Tibial nerve (tissue), 3 donors: ENCODE data around the gene SPATA9.

ENCODE experiments used
- POLR2A ChIP-seq, 2 donors: fragments of 450-650 bp; IDR thresholded peaks; one replicate each; pipeline ENCODE4 v1.6.1; 2017; ENCODE audit warnings: antibody characterized with exemption in 2 of 2, mild to moderate bottlenecking in 2 of 2, moderate library complexity in 2 of 2
- TF ChIP-seq, protein P1 (sequence below), 5 experiments: fragments of 200-600 bp in 3 of 5; fragments of 450-650 bp in 2 of 5; sonication (generic) in 3 of 5; IDR thresholded peaks; one replicate each; pipeline ENCODE4 v1.5.1; 2016 to 2019; ENCODE audit warnings: antibody characterized with exemption in 5 of 5, mild to moderate bottlenecking in 3 of 5, moderate library complexity in 2 of 5

DNA sequence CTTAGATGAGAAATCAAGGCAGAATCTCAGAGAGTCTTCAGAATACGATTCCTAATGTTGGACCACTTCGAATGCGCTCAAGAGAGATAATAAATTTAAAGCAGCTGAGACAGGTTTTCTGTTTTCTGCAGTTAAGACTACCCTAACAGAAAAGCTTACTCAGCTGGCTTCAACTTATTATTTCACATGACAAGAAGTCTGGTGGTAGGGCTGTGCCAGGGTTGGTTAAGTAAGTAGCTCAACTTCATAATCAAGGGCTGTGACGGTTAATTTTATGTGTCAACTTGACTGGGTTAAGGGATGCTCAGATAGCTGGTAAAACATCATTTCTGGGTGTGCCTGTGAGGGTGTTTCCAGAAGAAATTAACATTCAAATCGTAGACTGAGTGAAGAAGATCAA is 59.1 kb downstream of the SPATA9 start:
- TF ChIP-seq, protein P1, sequence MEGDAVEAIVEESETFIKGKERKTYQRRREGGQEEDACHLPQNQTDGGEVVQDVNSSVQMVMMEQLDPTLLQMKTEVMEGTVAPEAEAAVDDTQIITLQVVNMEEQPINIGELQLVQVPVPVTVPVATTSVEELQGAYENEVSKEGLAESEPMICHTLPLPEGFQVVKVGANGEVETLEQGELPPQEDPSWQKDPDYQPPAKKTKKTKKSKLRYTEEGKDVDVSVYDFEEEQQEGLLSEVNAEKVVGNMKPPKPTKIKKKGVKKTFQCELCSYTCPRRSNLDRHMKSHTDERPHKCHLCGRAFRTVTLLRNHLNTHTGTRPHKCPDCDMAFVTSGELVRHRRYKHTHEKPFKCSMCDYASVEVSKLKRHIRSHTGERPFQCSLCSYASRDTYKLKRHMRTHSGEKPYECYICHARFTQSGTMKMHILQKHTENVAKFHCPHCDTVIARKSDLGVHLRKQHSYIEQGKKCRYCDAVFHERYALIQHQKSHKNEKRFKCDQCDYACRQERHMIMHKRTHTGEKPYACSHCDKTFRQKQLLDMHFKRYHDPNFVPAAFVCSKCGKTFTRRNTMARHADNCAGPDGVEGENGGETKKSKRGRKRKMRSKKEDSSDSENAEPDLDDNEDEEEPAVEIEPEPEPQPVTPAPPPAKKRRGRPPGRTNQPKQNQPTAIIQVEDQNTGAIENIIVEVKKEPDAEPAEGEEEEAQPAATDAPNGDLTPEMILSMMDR (IDR thresholded peaks at IDR 0.05): no peak
- TF ChIP-seq POLR2A (IDR thresholded peaks at IDR 0.05): no peak
